Measurements from ENCODE around the gene PPP4R2. TPM values are rescaled to one million over a fixed set of nuclear protein-coding genes. Genes with fewer than 3 reads are reported as not detected.

The PPP4R2 gene
- total and polyA plus RNA-seq, 2 of the 4 experiments (the other 2 are of a cell fraction) = 13.5 to 31.4 TPM

DNA sequence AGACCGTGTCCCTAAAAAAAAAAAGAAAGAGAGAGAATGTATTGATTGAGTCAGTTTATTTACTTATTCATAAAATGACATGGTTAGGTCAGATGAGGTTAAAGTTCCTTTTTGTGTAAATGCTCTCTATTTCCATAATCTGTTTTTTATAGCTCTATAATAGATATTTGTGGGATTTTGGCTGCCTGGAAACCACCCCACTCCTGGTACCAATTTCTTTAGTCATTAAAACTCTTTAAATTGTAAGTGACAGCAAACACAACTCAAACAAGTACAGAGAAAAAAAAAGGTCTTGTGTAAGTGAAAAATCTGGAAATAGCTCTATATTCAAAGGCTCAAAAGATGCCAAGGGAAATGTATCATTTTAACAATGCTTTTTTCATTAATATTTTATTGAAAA lies 11.0 kb upstream of the PPP4R2 start:
- no peaks in the 10 kb centered on the region for H4K20me1 ChIP-seq (ENCODE audit: insufficient read depth, low read length)
- no TSS peak for BruUV-seq (replicated peaks)
- H2BK15ac ChIP-seq (ENCODE audit: low read depth, low read length) = no peak overlapping the region
- POLR2A ChIA-PET (ENCODE audit: unreplicated experiment) = no interaction called here
- H3K9ac ChIP-seq (ENCODE audit: low read depth, low read length) = no peak overlapping the region
- no peak overlapping the region for H3K23ac ChIP-seq (ENCODE audit: low read depth, low read length)
- ATAC-seq (ENCODE audit: low read depth) (no peak), DNase-seq (no peak)
- H4K5ac ChIP-seq (ENCODE audit: low read depth, low read length) = no peak overlapping the region
- no peak overlapping the region for H4K8ac ChIP-seq (ENCODE audit: low read depth in 2 of 2, low read length in 2 of 2)
- H3K18ac ChIP-seq (ENCODE audit: low read depth, low read length) = no peak overlapping the region
- no peak overlapping the region for H3K27ac ChIP-seq (ENCODE audit: insufficient read depth, low read length)
- in situ Hi-C loops (cut with MboI; ENCODE audit: low sequenced_read_pairs) (no loop called here), dilution Hi-C loops (cut with HindIII; ENCODE audit: low sequenced_read_pairs, unreplicated experiment) (no loop called here), intact Hi-C loops (cut with micrococcal nuclease) (no loop called here)
- CTCF ChIA-PET = no interaction called here
- TF ChIP-seq NFE2L2 (IDR thresholded peaks at IDR 0.05; ENCODE audit: low read depth, low read length) (no peak), MAZ (IDR thresholded peaks at IDR 0.05; ENCODE audit: borderline replicate concordance, low read depth, low read length) (no peak)
- H3K79me1 ChIP-seq (ENCODE audit: low read depth in 1 of 2, low read length in 2 of 2) = no peaks in the 10 kb centered on the region
- no peak overlapping the region for H3K4ac ChIP-seq (ENCODE audit: low read depth, low read length)
- H4K91ac ChIP-seq (ENCODE audit: insufficient read depth, low read depth, low read length) = no peak overlapping the region
- H3K4me2 ChIP-seq (ENCODE audit: low read depth, low read length) = no peak overlapping the region
- H3K9me3 ChIP-seq (ENCODE audit: control insufficient read depth, insufficient read depth, low read length) = peaks cover 4% of the 10 kb centered on the region; the same call in 1 of the 2 replicates
- no peak overlapping the region for H2AFZ ChIP-seq (replicated peaks; ENCODE audit: low read length, poor library complexity)
- H2BK5ac ChIP-seq (ENCODE audit: low read depth, low read length, poor library complexity, severe bottlenecking) = no peak overlapping the region
- H3K4me3 ChIP-seq (ENCODE audit: insufficient read depth, low read depth, low read length) = no peak overlapping the region
- H3K56ac ChIP-seq (ENCODE audit: extremely low read depth, insufficient read depth, low read length) = no peak overlapping the region
- WGBS, 2 experiments (ENCODE audit: extremely low coverage in 2 of 2, insufficient read length in 1 of 2) = no CpG with 5 or more reads among the region's 1 CpG
- no peak overlapping the region for H2BK20ac ChIP-seq (ENCODE audit: low read depth, low read length)
- H3K36me3 ChIP-seq (ENCODE audit: control insufficient read depth, insufficient read depth, low read length) = no peaks in the 10 kb centered on the region
- no peak overlapping the region for H3K14ac ChIP-seq (replicated peaks; ENCODE audit: low read depth, low read length)
- H2BK120ac ChIP-seq (ENCODE audit: low read depth, low read length) = no peak overlapping the region
- H2AK5ac ChIP-seq (ENCODE audit: low read depth, low read length) = no peak overlapping the region
- no peaks in the 10 kb centered on the region for H3K4me1 ChIP-seq (ENCODE audit: control insufficient read depth, insufficient read depth, low read length)
- H2AK9ac ChIP-seq (replicated peaks; ENCODE audit: low read depth, low read length, poor library complexity) = no peak overlapping the region
- no peaks in the 10 kb centered on the region for H3K9me1 ChIP-seq (ENCODE audit: insufficient read depth, low read length)
- H3K27me3 ChIP-seq (ENCODE audit: control insufficient read depth, insufficient read depth, low read length) = no peaks in the 10 kb centered on the region
